ENCODE results near the gene ADGRG1.

- TF ChIP-seq, protein P1, sequence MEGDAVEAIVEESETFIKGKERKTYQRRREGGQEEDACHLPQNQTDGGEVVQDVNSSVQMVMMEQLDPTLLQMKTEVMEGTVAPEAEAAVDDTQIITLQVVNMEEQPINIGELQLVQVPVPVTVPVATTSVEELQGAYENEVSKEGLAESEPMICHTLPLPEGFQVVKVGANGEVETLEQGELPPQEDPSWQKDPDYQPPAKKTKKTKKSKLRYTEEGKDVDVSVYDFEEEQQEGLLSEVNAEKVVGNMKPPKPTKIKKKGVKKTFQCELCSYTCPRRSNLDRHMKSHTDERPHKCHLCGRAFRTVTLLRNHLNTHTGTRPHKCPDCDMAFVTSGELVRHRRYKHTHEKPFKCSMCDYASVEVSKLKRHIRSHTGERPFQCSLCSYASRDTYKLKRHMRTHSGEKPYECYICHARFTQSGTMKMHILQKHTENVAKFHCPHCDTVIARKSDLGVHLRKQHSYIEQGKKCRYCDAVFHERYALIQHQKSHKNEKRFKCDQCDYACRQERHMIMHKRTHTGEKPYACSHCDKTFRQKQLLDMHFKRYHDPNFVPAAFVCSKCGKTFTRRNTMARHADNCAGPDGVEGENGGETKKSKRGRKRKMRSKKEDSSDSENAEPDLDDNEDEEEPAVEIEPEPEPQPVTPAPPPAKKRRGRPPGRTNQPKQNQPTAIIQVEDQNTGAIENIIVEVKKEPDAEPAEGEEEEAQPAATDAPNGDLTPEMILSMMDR (IDR thresholded peaks at IDR 0.05): no peak
- TF ChIP-seq POLR2A (IDR thresholded peaks at IDR 0.05): no peak
These were observed 13.5 kb upstream of the ADGRG1 start for GRCh38 chr16:57614944-57615343.
